Thymus (tissue), 11 donors: ENCODE data around the gene SRRM5. TPM values are rescaled to one million over a fixed set of nuclear protein-coding genes. Genes with fewer than 3 reads are reported as not detected.
"Not testable (repeated sequence)": the region's sequence is repeated elsewhere in the genome, so short reads cannot be mapped to it uniquely, and the experiment has no call there.

Source experiments
- DNase-seq, 9 donors: peaks; one replicate each; pipeline ENCODE4 v3.0.0-alpha.2; 2013; ENCODE audit warnings: low spot score in 9 of 9, low read depth in 6 of 9, missing footprints in 1 of 9
- H3K27ac ChIP-seq, 2 donors: one replicate each; pipeline ENCODE4 v1.5.1; 2013; ENCODE audit warnings: control low read depth in 1 of 2, low read depth in 1 of 2, low read length in 1 of 2, mild to moderate bottlenecking in 1 of 2, moderate library complexity in 1 of 2
- H3K27me3 ChIP-seq, 2 donors: one replicate each; pipeline ENCODE4 v1.5.1; 2013; ENCODE audit warnings: low read length in 1 of 2; ENCODE audit not compliant: control insufficient read depth in 2 of 2, insufficient read depth in 1 of 2
- H3K36me3 ChIP-seq, 2 donors: one replicate each; pipeline ENCODE4 v1.5.1; 2013; ENCODE audit warnings: low read length in 1 of 2, mild to moderate bottlenecking in 1 of 2, moderate library complexity in 1 of 2; ENCODE audit not compliant: control insufficient read depth in 2 of 2, insufficient read depth in 2 of 2
- H3K4me1 ChIP-seq, 2 donors: one replicate each; pipeline ENCODE4 v1.5.1; 2013; ENCODE audit warnings: low read length in 2 of 2; ENCODE audit not compliant: control insufficient read depth in 2 of 2, insufficient read depth in 2 of 2
- H3K4me3 ChIP-seq, 2 donors: one replicate each; pipeline ENCODE4 v1.5.1; 2013; ENCODE audit warnings: low read length in 2 of 2, control low read depth in 1 of 2, mild to moderate bottlenecking in 1 of 2
- H3K9me3 ChIP-seq, 2 donors: one replicate each; pipeline ENCODE4 v1.5.1; 2013; ENCODE audit warnings: low read length in 1 of 2, mild to moderate bottlenecking in 1 of 2; ENCODE audit not compliant: control insufficient read depth in 2 of 2, insufficient read depth in 1 of 2
- WGBS: extraction: QIAGEN DNeasy Blood & Tissue Kit; methylation state at CpG from one replicate; pipeline ENCODE4 v1.1.7; 2013; 5-methylcytosine and 5-hydroxymethylcytosine counted together
- polyA plus RNA-seq: library from polyadenylated mRNA; stranded (reverse); fragments of 200-250 nt; gene quantifications from one replicate; pipeline ENCODE4 v1.2.3, GENCODE V29; 2013
- total RNA-seq: library from RNA; stranded (reverse); fragments of 120-200 nt; gene quantifications from one replicate; pipeline ENCODE4 v1.2.4, GENCODE V29; 2013
- donor health status: healthy.

Gene SRRM5
- total and polyA plus RNA-seq, 2 donors: 0.05 to 0.39 TPM

- Histone ChIP-seq H3K27ac (no peak overlapping the region), H3K36me3 (peaks cover 0 to 3% of the 10 kb centered on the region in 2 donors), H3K9me3 (no peaks in the 10 kb centered on the region), H3K4me3 (no peak overlapping the region), H3K4me1 (no peaks in the 10 kb centered on the region), H3K27me3 (peaks cover 0 to 2% of the 10 kb centered on the region in 2 donors)
- no peak for DNase-seq
- WGBS: 98% methylated on average over 6 of the region's 6 CpGs
Observed at GRCh38 chr19:43648633-43649032, 36.7 kb downstream of the SRRM5 start.

- no peak overlapping the region for H3K27ac ChIP-seq
- 88% methylated on average over 2 of the region's 2 CpGs for WGBS
- H3K9me3 ChIP-seq: no peaks in the 10 kb centered on the region
- no peak for DNase-seq
- H3K36me3 ChIP-seq: peaks cover 0 to 3% of the 10 kb centered on the region in 2 donors
- no peaks in the 10 kb centered on the region for H3K27me3 ChIP-seq
- H3K4me3 ChIP-seq: no peak overlapping the region
- no peaks in the 10 kb centered on the region for H3K4me1 ChIP-seq
Observed at GRCh38 chr19:43649514-43649913, 37.6 kb downstream of the SRRM5 start.

GRCh38 chr19:43650276-43650675 lies 38.4 kb downstream of the SRRM5 start:
- DNase-seq, H3K4me1 ChIP-seq, H3K4me3 ChIP-seq, H3K9me3 ChIP-seq, H3K27me3 ChIP-seq, H3K27ac ChIP-seq, H3K36me3 ChIP-seq: not testable (repeated sequence)
- 98% methylated on average over 7 of the region's 7 CpGs for WGBS

- Histone ChIP-seq H3K4me1 (no peaks in the 10 kb centered on the region), H3K27ac (no peak overlapping the region), H3K36me3 (peaks cover 2 to 3% of the 10 kb centered on the region in 2 donors), H3K4me3 (no peak overlapping the region), H3K27me3 (no peaks in the 10 kb centered on the region), H3K9me3 (no peaks in the 10 kb centered on the region)
- 82% methylated on average over 14 of the region's 14 CpGs for WGBS
- peak in 4 of 9 donors; percentile 41 to 71 (median 51) for DNase-seq
Observed at GRCh38 chr19:43651758-43652545, 40.1 kb downstream of the SRRM5 start.

GRCh38 chr19:43652546-43652874 lies 40.6 kb downstream of the SRRM5 start:
- Histone ChIP-seq H3K27ac (no peak overlapping the region), H3K27me3 (no peaks in the 10 kb centered on the region), H3K4me1 (no peaks in the 10 kb centered on the region), H3K9me3 (no peaks in the 10 kb centered on the region), H3K36me3 (peaks cover 2 to 3% of the 10 kb centered on the region in 2 donors), H3K4me3 (no peak overlapping the region)
- no peak for DNase-seq
- whole genome bisulfite sequencing: 86% methylated on average over 5 of the region's 5 CpGs

- peaks cover 0 to 4% of the 10 kb centered on the region in 2 donors for H3K9me3 ChIP-seq
- 99% methylated on average over 6 of the region's 6 CpGs for WGBS
- no peak for DNase-seq
- H3K27ac ChIP-seq: no peak overlapping the region
- H3K27me3 ChIP-seq: no peaks in the 10 kb centered on the region
- H3K36me3 ChIP-seq: peaks cover 0 to 2% of the 10 kb centered on the region in 2 donors
- no peaks in the 10 kb centered on the region for H3K4me1 ChIP-seq
- no peak overlapping the region for H3K4me3 ChIP-seq
Observed at GRCh38 chr19:43656436-43656835, 44.5 kb downstream of the SRRM5 start.

- WGBS: 96% methylated on average over 2 of the region's 2 CpGs
- H3K9me3 ChIP-seq: peaks cover 0 to 4% of the 10 kb centered on the region in 2 donors
- H3K36me3 ChIP-seq: peaks cover 0 to 2% of the 10 kb centered on the region in 2 donors
- no peaks in the 10 kb centered on the region for H3K4me1 ChIP-seq
- H3K27me3 ChIP-seq: no peaks in the 10 kb centered on the region
- H3K4me3 ChIP-seq: no peak overlapping the region
- H3K27ac ChIP-seq: no peak overlapping the region
- DNase-seq: no peak
Observed at GRCh38 chr19:43658001-43658400, 46.1 kb downstream of the SRRM5 start.

- H3K4me3 ChIP-seq: no peak overlapping the region
- WGBS: 98% methylated on average over 8 of the region's 8 CpGs
- no peak overlapping the region for H3K27ac ChIP-seq
- H3K9me3 ChIP-seq: peaks cover 0 to 4% of the 10 kb centered on the region in 2 donors
- no peaks in the 10 kb centered on the region for H3K4me1 ChIP-seq
- no peaks in the 10 kb centered on the region for H3K27me3 ChIP-seq
- DNase-seq: no peak
- H3K36me3 ChIP-seq: peaks cover 0 to 2% of the 10 kb centered on the region in 2 donors
Observed at GRCh38 chr19:43658494-43658893, 46.6 kb downstream of the SRRM5 start.

GRCh38 chr19:43660301-43660970 lies 48.5 kb downstream of the SRRM5 start:
- WGBS: 96% methylated on average over 7 of the region's 7 CpGs
- no peak for DNase-seq
- peaks cover 0 to 2% of the 10 kb centered on the region in 2 donors for H3K36me3 ChIP-seq

More at GRCh38 chr19:43660301-43660970, 48.5 kb downstream of the SRRM5 start:
- Histone ChIP-seq H3K27ac (no peak overlapping the region), H3K4me1 (peaks cover 0 to 13% of the 10 kb centered on the region in 2 donors), H3K27me3 (no peaks in the 10 kb centered on the region), H3K4me3 (no peak overlapping the region), H3K9me3 (peaks cover 0 to 4% of the 10 kb centered on the region in 2 donors)
